ENCODE measurements around the gene ADAMTS12. TPM values are rescaled to one million over a fixed set of nuclear protein-coding genes. Genes with fewer than 3 reads are reported as not detected.

Gene ADAMTS12
- total RNA-seq, 1 donor from 2014 or later: 1.2 TPM

DNA sequence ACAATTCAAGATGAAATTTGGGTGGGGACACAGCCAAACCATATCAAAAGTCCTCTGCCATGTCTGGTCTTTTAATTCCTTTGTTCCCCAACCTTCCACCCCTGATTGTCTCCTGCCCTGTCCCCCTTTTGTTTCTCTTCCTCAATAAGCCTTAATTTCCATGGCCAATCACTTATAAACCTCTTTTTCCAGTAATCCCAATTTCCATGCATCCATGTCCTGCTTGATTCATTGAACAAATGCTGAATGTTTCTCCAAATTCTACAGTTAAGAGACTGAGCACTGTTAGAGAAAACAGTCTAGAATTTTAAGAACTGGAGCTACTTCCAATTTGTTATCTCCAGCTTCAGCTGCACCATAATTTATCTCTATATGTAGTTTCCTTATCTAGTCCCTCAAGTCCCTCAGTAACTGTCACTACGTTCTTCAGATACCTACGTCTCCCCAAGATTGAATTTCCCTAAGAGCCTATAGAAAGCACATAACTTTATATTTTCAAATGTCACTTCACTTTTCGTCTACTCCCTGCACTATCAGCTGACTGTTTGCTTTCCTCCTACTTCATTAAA is 416.8 kb downstream of the ADAMTS12 start:
- DNase-seq: no peak

DNA sequence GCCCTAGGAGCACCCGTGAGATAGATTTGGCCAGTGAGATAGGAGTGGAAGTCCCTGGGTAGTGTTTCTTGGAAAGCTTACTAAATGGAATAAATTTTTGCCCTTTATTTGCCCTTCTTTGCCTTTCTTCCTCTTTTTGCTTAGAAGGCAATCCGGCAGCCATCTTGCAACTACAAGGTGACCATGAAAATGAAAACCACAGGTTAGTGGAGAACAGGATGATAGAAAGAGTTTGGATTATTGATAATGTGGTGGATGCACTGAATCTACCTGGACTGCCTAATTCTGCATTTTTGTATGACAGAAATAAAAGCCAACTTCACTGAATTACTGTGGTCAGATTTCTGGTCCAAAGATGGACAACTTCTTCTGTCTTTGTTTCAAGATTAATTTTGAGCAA is 417.8 kb downstream of the ADAMTS12 start:
- DNase-seq: no peak

Small RNA genes within 50 kb of the gene (small RNA-seq; reads per million reads assigned to genes)
- gene RNU6-923P: not detected

Other genes starting within 250 kb of the ADAMTS12 start
- gene RXFP3, start 44.4 kb upstream of the ADAMTS12 start, total RNA-seq: 0.94 TPM
- 0.16 TPM for gene SLC45A2, start 92.7 kb upstream of the ADAMTS12 start, total RNA-seq
- 10.6 TPM for gene AMACR, start 116.1 kb upstream of the ADAMTS12 start, total RNA-seq
- 11.7 TPM for gene C1QTNF3, start 151.2 kb upstream of the ADAMTS12 start, total RNA-seq